Osteocyte (in vitro differentiated cells): ENCODE results near the gene IL20RB. TPM values are rescaled to one million over a fixed set of nuclear protein-coding genes. Genes with fewer than 3 reads are reported as not detected.

Source experiments
- DNase-seq: peaks from one replicate; pipeline ENCODE4 v3.0.0; 2021; ENCODE audit warnings: mixed read lengths; ENCODE audit not compliant: unreplicated experiment; ENCODE audit errors: extremely low spot score
- H3K27ac Mint-ChIP-seq: one replicate; pipeline ENCODE4 v1.8.0; 2021; ENCODE audit warnings: mild to moderate bottlenecking, mixed read lengths; ENCODE audit not compliant: unreplicated experiment
- H3K27me3 Mint-ChIP-seq: one replicate; pipeline ENCODE4 v1.8.0; 2021; ENCODE audit warnings: mixed read lengths; ENCODE audit not compliant: unreplicated experiment
- H3K36me3 Mint-ChIP-seq: one replicate; pipeline ENCODE4 v1.8.0; 2021; ENCODE audit warnings: mixed read lengths; ENCODE audit not compliant: unreplicated experiment
- H3K4me1 Mint-ChIP-seq: one replicate; pipeline ENCODE4 v1.8.0; 2021; ENCODE audit warnings: mixed read lengths; ENCODE audit not compliant: unreplicated experiment
- H3K4me3 Mint-ChIP-seq: one replicate; pipeline ENCODE4 v1.8.0; 2021; ENCODE audit warnings: mild to moderate bottlenecking, moderate library complexity, mixed read lengths; ENCODE audit not compliant: unreplicated experiment
- H3K9me3 Mint-ChIP-seq: one replicate; pipeline ENCODE4 v1.8.0; 2021; ENCODE audit warnings: mixed read lengths; ENCODE audit not compliant: unreplicated experiment
- CTCF ChIP-seq: fragments of 200-600 bp; sonication (generic); IDR thresholded peaks from 2 replicates; pipeline ENCODE4 v1.5.0; 2021; ENCODE audit warnings: antibody characterized with exemption, mild to moderate bottlenecking, moderate library complexity
- total RNA-seq: library from RNA; stranded (reverse); gene quantifications from 2 replicates; pipeline ENCODE4 v1.2.1, GENCODE V29; 2021

Gene IL20RB
- total RNA-seq, 1 donor from 2014 or later, result not detected

- Mint-ChIP-seq H3K4me1 (no peaks in the 10 kb centered on the region), H3K4me3 (no peak overlapping the region), H3K9me3 (no peaks in the 10 kb centered on the region), H3K27ac (no peak overlapping the region), H3K36me3 (no peaks in the 10 kb centered on the region), H3K27me3 (peaks cover 36% of the 10 kb centered on the region)
- DNase-seq, result no peak
- no peak for TF ChIP-seq CTCF
Measured at GRCh38 chr3:137041251-137041650, 83.5 kb downstream of the IL20RB start.

GRCh38 chr3:137041686-137042085 is 83.9 kb downstream of the IL20RB start:
- H3K27ac Mint-ChIP-seq, result no peak overlapping the region
- no peak for DNase-seq
- no peaks in the 10 kb centered on the region for H3K9me3 Mint-ChIP-seq
- no peaks in the 10 kb centered on the region for H3K4me1 Mint-ChIP-seq
- no peak for TF ChIP-seq CTCF
- H3K4me3 Mint-ChIP-seq, result no peak overlapping the region
- peaks cover 39% of the 10 kb centered on the region for H3K27me3 Mint-ChIP-seq
- no peaks in the 10 kb centered on the region for H3K36me3 Mint-ChIP-seq

GRCh38 chr3:137046747-137047146 is 89.0 kb downstream of the IL20RB start:
- H3K27ac Mint-ChIP-seq, result no peak overlapping the region

GRCh38 chr3:137047240-137047639 is 89.5 kb downstream of the IL20RB start:
- H3K4me3 Mint-ChIP-seq, result no peak overlapping the region
- no peak for TF ChIP-seq CTCF
- H3K4me1 Mint-ChIP-seq, result no peaks in the 10 kb centered on the region
- peaks cover 30% of the 10 kb centered on the region for H3K27me3 Mint-ChIP-seq
- no peaks in the 10 kb centered on the region for H3K36me3 Mint-ChIP-seq
- DNase-seq, result no peak
- H3K27ac Mint-ChIP-seq, result no peak overlapping the region
- H3K9me3 Mint-ChIP-seq, result no peaks in the 10 kb centered on the region

More at GRCh38 chr3:137046747-137047146, 89.0 kb downstream of the IL20RB start:
- TF ChIP-seq CTCF, result no peak
- Mint-ChIP-seq H3K27me3 (peaks cover 32% of the 10 kb centered on the region), H3K4me3 (no peak overlapping the region), H3K36me3 (no peaks in the 10 kb centered on the region), H3K9me3 (no peaks in the 10 kb centered on the region), H3K4me1 (no peaks in the 10 kb centered on the region)
- DNase-seq, result no peak

- Mint-ChIP-seq H3K4me1 (no peaks in the 10 kb centered on the region), H3K27ac (no peak overlapping the region), H3K36me3 (no peaks in the 10 kb centered on the region), H3K4me3 (no peak overlapping the region), H3K27me3 (peaks cover 18% of the 10 kb centered on the region), H3K9me3 (no peaks in the 10 kb centered on the region)
- TF ChIP-seq CTCF, result no peak
- no peak for DNase-seq
Measured at GRCh38 chr3:137050281-137050680, 92.5 kb downstream of the IL20RB start.
